ENCODE results near the gene ZNF684.
"Not testable (repeated sequence)": the region's sequence is repeated elsewhere in the genome, so short reads cannot be mapped to it uniquely, and the experiment has no call there.

Gene ZNF684

GRCh38 chr1:40531381-40532061 lies at the start of gene ZNF684:
ZNF684 (plus strand) TSS chr1:40531637; CDS start chr1:40533167, 1,530 bp downstream.
- TF ChIP-seq CTCF (IDR thresholded peaks at IDR 0.05; ENCODE audit: low read depth, low read length, missing control alignments): no peak
- peak; percentile 95 for DNase-seq (ENCODE audit: low read depth)
- H3K4me3 ChIP-seq (ENCODE audit: low read depth, low read length): peak within 1 kb of the TSS; percentile 59

GRCh38 chr1:40495315-40495903 lies 36.0 kb upstream of the ZNF684 start:
- no peak for TF ChIP-seq CTCF (IDR thresholded peaks at IDR 0.05; ENCODE audit: low read depth, low read length, missing control alignments)
- no peak for DNase-seq (ENCODE audit: low read depth)
- no peak overlapping the region for H3K4me3 ChIP-seq (ENCODE audit: low read depth, low read length)

GRCh38 chr1:40502651-40503050 lies 28.8 kb upstream of the ZNF684 start:
- not testable (repeated sequence) for H3K4me3 ChIP-seq (ENCODE audit: low read depth, low read length); DNase-seq (ENCODE audit: low read depth)

GRCh38 chr1:40507973-40508372 lies 23.5 kb upstream of the ZNF684 start:
- DNase-seq (ENCODE audit: low read depth): no peak
- no peak for TF ChIP-seq CTCF (IDR thresholded peaks at IDR 0.05; ENCODE audit: low read depth, low read length, missing control alignments)
- peak overlapping the region; percentile 84 for H3K4me3 ChIP-seq (ENCODE audit: low read depth, low read length)

- DNase-seq (ENCODE audit: low read depth): peak; percentile 59
- H3K4me3 ChIP-seq (ENCODE audit: low read depth, low read length): peak within 1 kb of the TSS; percentile 84
- no peak for TF ChIP-seq CTCF (IDR thresholded peaks at IDR 0.05; ENCODE audit: low read depth, low read length, missing control alignments)
Measured at GRCh38 chr1:40508375-40509341, 22.8 kb upstream of the ZNF684 start, which contains the start of gene EXO5. EXO5 (plus strand) TSS chr1:40508767; CDS start chr1:40514545, 5,778 bp downstream.

GRCh38 chr1:40519517-40519916 lies 11.9 kb upstream of the ZNF684 start:
- DNase-seq (ENCODE audit: low read depth): no peak
- no peak for TF ChIP-seq CTCF (IDR thresholded peaks at IDR 0.05; ENCODE audit: low read depth, low read length, missing control alignments)
- H3K4me3 ChIP-seq (ENCODE audit: low read depth, low read length): no peak overlapping the region
